Peyer's patch (tissue), 4 donors: Measurements from ENCODE around the gene ZNF385D.

Experiments used
- CTCF ChIP-seq, 6 experiments: fragments of 450-650 bp in 4 of 6; fragments of 200-600 bp in 2 of 6; sonication (generic) in 1 of 6; IDR thresholded peaks; one replicate each; pipeline ENCODE4 v1.5.1; 2017 to 2019; ENCODE audit warnings: antibody characterized with exemption in 6 of 6, mild to moderate bottlenecking in 3 of 6, moderate library complexity in 1 of 6
- POLR2A ChIP-seq, 2 donors: fragments of 450-650 bp; IDR thresholded peaks; one replicate each; pipeline ENCODE4 v1.5.1; 2017; ENCODE audit warnings: antibody characterized with exemption in 2 of 2, mild to moderate bottlenecking in 2 of 2, moderate library complexity in 2 of 2

- TF ChIP-seq CTCF (IDR thresholded peaks at IDR 0.05) (no peak), POLR2A (IDR thresholded peaks at IDR 0.05) (no peak)
Observed at GRCh38 chr3:21618695-21619094, 132.3 kb downstream of the ZNF385D start.
